Astrocyte of the cerebellum (primary cell): ENCODE results near the gene CHD5.

Source experiments
- DNase-seq: peaks from one replicate; pipeline ENCODE4 v3.0.0-alpha.2; 2011; ENCODE audit warnings: low read depth
- H3K4me3 ChIP-seq: 2 replicates; pipeline ENCODE4 v1.5.1; 2011; ENCODE audit warnings: mild to moderate bottlenecking, low read depth, low read length, moderate library complexity
- CTCF ChIP-seq: IDR thresholded peaks from 2 replicates; pipeline ENCODE4 v1.5.1; 2012; ENCODE audit warnings: low read length, low read depth, moderate library complexity, mild to moderate bottlenecking; ENCODE audit errors: missing control alignments
- in situ Hi-C: cut with HindIII; loops from 2 replicates; pipeline ENCODE4 v1.10.0; 2017; ENCODE audit warnings: low sequenced_read_pairs

The CHD5 gene

GRCh38 chr1:6174621-6175410 is 5.3 kb downstream of the CHD5 start:
- in situ Hi-C loops, result no loop called here
- no peak overlapping the region for H3K4me3 ChIP-seq
- no peak for TF ChIP-seq CTCF
- no peak for DNase-seq

GRCh38 chr1:6172549-6172948 is 7.6 kb downstream of the CHD5 start:
- TF ChIP-seq CTCF, result no peak
- in situ Hi-C loops, result no loop called here
- DNase-seq, result no peak
- H3K4me3 ChIP-seq, result no peak overlapping the region

GRCh38 chr1:6171548-6172124 is 8.5 kb downstream of the CHD5 start:
- DNase-seq, result no peak
- in situ Hi-C loops, result no loop called here
- no peak overlapping the region for H3K4me3 ChIP-seq
- TF ChIP-seq CTCF, result peak; percentile 42

GRCh38 chr1:6170742-6171201 is 9.3 kb downstream of the CHD5 start:
- H3K4me3 ChIP-seq, result no peak overlapping the region
- in situ Hi-C loops, result no loop called here
- TF ChIP-seq CTCF, result no peak
- no peak for DNase-seq

- in situ Hi-C loops, result no loop called here
- no peak for TF ChIP-seq CTCF
- no peak overlapping the region for H3K4me3 ChIP-seq
- DNase-seq, result no peak
These were observed 9.9 kb downstream of the CHD5 start for GRCh38 chr1:6170116-6170741.

GRCh38 chr1:6168947-6169586 is 11.1 kb downstream of the CHD5 start:
- no peak for DNase-seq
- H3K4me3 ChIP-seq, result no peak overlapping the region
- in situ Hi-C loops, result no loop called here
- no peak for TF ChIP-seq CTCF
